ENCODE results near the gene INVS. TPM values are rescaled to one million over a fixed set of nuclear protein-coding genes. Genes with fewer than 3 reads are reported as not detected.

INVS gene
- total and polyA plus RNA-seq, 2 donors (not counting 3 experiments of a cell fraction or from before 2014, with no cell fraction given): 8.5 to 17.9 TPM

DNA sequence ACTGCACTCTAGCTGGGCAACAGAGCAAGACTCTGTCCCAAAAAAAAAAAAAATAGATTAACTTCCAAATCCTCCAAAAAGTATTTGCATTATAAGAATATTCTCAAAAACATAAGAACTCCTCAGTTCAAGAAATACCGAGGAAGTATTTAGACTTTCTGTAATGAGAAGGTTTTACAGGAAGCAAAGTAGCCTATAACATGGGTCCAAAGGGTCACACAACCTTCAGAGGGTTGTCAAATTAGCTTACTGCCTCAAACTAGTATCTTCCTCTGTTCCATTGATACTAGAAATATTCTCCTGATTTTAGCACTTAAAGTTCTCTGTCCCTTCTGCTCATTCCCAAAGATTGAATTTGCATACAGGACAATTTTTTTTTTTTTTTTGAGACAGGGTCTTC is 121.9 kb downstream of the INVS start:
- Histone ChIP-seq H3K79me2 (ENCODE audit: control insufficient read depth, insufficient read depth, low read length) (no peaks in the 10 kb centered on the region), H4K20me1 (replicated peaks; ENCODE audit: control insufficient read depth, extremely low read depth, insufficient read depth, low read length) (no peaks in the 10 kb centered on the region), H3K4me1 (ENCODE audit: control insufficient read depth, extremely low read depth, insufficient read depth, low read length) (no peaks in the 10 kb centered on the region), H3K36me3 (ENCODE audit: control insufficient read depth in 2 of 2, extremely low read depth in 1 of 2, insufficient read depth in 2 of 2, low read length in 2 of 2) (no peaks in the 10 kb centered on the region), H3K9me1 (replicated peaks; ENCODE audit: control insufficient read depth, extremely low read depth, insufficient read depth, low read length) (no peaks in the 10 kb centered on the region), H3K4me3 (replicated peaks in 1 of 3; ENCODE audit: insufficient read depth in 1 of 3, low read depth in 1 of 3, low read length in 3 of 3) (no peak overlapping the region), H3K27me3 (ENCODE audit: control insufficient read depth in 2 of 2, insufficient read depth in 2 of 2, low read length in 2 of 2) (no peaks in the 10 kb centered on the region), H3K27ac (ENCODE audit: insufficient read depth, low read depth, low read length) (no peak overlapping the region), H3K9ac (replicated peaks; ENCODE audit: extremely low read depth, insufficient read depth, low read length) (no peak overlapping the region), H2AFZ (ENCODE audit: low read depth, low read length) (no peak overlapping the region), H3K4me2 (ENCODE audit: insufficient read depth, low read length) (no peak overlapping the region), H3K9me3 (replicated peaks; ENCODE audit: control insufficient read depth, insufficient read depth, low read length) (no peaks in the 10 kb centered on the region)
- ChIA-PET CTCF (interaction anchor here (1.9 kb wide), 1 partner anchor 203 kb away, joined by 5 read pairs; no protein-coding TSS in a partner anchor), POLR2A (interaction anchor here (1.0 kb wide), 1 partner anchor 24 kb away, joined by 3 read pairs; no protein-coding TSS in a partner anchor)
- dilution Hi-C loops (cut with MboI; ENCODE audit: extremely low pct_ligation_motif_present, low sequenced_read_pairs) (no loop called here), intact Hi-C loops (cut with micrococcal nuclease) (no loop called here)
- BruUV-seq (replicated peaks): no TSS peak
- no peak for TF ChIP-seq MYC (IDR thresholded peaks at IDR 0.05; ENCODE audit: low read depth, low read length)
- TF ChIP-seq GATA2 (IDR thresholded peaks at IDR 0.05; ENCODE audit: insufficient read depth, insufficient read length, low read depth, low read length): no peak
- no peak for TF ChIP-seq POLR2AphosphoS5 (IDR thresholded peaks at IDR 0.05; ENCODE audit: insufficient read depth, low read depth, low read length)
- TF ChIP-seq JUN (IDR thresholded peaks at IDR 0.05; ENCODE audit: borderline replicate concordance, insufficient read depth, insufficient read length, low read depth): no peak
- TF ChIP-seq EZH2 (IDR thresholded peaks at IDR 0.05; ENCODE audit: borderline replicate concordance, low read depth, low read length, severe bottlenecking): no peak
- TF ChIP-seq POLR2A (IDR thresholded peaks at IDR 0.05; ENCODE audit: low read depth, low read length): no peak
- TF ChIP-seq FOS (IDR thresholded peaks at IDR 0.05; ENCODE audit: borderline replicate concordance, insufficient read depth, low read length): no peak
- TF ChIP-seq, protein P1, sequence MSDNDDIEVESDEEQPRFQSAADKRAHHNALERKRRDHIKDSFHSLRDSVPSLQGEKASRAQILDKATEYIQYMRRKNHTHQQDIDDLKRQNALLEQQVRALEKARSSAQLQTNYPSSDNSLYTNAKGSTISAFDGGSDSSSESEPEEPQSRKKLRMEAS (IDR thresholded peaks at IDR 0.05; ENCODE audit: insufficient read depth, insufficient read length): no peak
- TF ChIP-seq, protein P2, sequence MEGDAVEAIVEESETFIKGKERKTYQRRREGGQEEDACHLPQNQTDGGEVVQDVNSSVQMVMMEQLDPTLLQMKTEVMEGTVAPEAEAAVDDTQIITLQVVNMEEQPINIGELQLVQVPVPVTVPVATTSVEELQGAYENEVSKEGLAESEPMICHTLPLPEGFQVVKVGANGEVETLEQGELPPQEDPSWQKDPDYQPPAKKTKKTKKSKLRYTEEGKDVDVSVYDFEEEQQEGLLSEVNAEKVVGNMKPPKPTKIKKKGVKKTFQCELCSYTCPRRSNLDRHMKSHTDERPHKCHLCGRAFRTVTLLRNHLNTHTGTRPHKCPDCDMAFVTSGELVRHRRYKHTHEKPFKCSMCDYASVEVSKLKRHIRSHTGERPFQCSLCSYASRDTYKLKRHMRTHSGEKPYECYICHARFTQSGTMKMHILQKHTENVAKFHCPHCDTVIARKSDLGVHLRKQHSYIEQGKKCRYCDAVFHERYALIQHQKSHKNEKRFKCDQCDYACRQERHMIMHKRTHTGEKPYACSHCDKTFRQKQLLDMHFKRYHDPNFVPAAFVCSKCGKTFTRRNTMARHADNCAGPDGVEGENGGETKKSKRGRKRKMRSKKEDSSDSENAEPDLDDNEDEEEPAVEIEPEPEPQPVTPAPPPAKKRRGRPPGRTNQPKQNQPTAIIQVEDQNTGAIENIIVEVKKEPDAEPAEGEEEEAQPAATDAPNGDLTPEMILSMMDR (IDR thresholded peaks at IDR 0.05; ENCODE audit: extremely low read depth in 1 of 2, insufficient read depth in 1 of 2, low read depth in 1 of 2, low read length in 2 of 2): no peak
- FAIRE-seq (no peak), DNase-seq (ENCODE audit: low read depth, low spot score) (no peak)
